GM19372 (cell line): ENCODE results near the gene MLXIPL.
A peak's percentile ranks its signal among the peaks of the same experiment; 100 is the strongest.
"Not testable (repeated sequence)": the region's sequence is repeated elsewhere in the genome, so short reads cannot be mapped to it uniquely, and the experiment has no call there.

Experiments
- ATAC-seq: cut with Tn5 transposase; IDR thresholded peaks from one replicate; pipeline ENCODE4 v1.9.1; 2021; ENCODE audit warnings: mild to moderate bottlenecking, low read depth, moderate library complexity; ENCODE audit not compliant: unreplicated experiment

Gene MLXIPL, protein sequence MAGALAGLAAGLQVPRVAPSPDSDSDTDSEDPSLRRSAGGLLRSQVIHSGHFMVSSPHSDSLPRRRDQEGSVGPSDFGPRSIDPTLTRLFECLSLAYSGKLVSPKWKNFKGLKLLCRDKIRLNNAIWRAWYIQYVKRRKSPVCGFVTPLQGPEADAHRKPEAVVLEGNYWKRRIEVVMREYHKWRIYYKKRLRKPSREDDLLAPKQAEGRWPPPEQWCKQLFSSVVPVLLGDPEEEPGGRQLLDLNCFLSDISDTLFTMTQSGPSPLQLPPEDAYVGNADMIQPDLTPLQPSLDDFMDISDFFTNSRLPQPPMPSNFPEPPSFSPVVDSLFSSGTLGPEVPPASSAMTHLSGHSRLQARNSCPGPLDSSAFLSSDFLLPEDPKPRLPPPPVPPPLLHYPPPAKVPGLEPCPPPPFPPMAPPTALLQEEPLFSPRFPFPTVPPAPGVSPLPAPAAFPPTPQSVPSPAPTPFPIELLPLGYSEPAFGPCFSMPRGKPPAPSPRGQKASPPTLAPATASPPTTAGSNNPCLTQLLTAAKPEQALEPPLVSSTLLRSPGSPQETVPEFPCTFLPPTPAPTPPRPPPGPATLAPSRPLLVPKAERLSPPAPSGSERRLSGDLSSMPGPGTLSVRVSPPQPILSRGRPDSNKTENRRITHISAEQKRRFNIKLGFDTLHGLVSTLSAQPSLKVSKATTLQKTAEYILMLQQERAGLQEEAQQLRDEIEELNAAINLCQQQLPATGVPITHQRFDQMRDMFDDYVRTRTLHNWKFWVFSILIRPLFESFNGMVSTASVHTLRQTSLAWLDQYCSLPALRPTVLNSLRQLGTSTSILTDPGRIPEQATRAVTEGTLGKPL

DNA sequence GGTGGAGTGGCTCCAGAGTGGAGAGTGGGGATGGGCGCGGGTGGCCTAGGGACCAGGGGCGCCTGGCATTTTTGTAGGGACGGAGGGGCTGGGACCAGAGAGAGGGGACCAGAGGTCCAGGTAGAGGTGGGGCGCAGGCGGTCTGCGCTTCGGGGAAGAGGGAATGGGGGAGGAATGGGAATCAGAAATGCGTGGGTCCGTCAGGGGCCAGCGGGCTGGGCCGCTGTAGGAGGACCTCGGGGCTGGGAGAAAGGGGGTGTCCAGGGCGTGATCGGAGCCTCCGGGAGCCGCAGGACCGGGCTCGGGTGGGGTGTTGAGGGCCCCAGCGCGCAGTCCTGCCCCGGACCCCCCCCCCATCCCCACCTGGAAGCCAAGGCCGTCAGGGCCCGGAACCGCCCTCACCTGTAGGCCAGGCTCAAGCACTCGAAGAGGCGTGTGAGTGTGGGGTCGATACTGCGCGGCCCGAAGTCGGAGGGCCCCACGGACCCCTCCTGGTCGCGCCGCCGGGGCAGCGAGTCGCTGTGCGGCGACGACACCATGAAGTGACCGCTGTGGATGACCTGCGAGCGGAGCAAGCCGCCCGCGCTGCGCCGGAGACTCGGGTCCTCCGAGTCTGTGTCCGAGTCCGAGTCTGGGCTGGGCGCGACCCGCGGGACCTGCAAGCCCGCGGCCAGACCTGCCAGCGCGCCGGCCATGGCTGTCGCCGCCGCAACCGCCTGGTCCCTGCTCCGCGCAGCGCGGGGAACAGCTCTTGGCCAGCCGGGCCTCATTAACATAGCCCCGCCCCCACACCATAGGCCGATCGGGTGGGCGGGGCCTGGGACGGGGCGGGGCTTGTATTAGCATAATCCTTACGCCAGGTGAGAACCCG lies at the start of gene MLXIPL:
Gene MLXIPL (minus strand): TSS at position 725 of the 871 bp plus-strand sequence. CDS start 30 bp downstream, at position 695.
- ATAC-seq: no peak

DNA sequence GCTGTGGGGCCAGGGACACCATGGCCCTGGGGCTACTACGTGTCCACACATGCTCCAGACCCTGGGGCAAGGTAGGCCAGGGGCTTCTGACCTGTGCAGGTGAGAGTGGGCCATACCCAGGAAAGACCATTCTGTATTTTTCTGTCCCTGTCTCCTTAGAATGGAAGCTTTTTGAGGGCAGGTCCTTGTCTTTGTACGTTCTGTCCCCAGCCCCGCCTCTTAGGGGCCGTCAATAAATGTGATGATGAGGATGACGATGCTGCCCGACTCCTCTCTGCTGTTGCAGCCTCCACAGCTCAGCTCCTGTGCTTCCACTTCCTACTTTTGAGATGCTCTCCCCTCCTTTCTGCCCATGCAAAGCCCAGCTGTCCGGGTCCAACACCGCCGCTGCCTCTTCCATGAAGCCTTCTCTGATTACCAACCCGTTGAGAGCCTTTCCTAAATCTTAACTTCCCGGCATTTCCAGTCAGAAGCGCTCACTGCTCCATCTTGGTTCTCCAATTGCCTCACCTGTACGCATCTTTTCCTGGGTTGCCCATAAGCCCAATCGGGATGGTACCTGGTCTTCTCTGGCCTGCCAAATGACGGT lies 47.6 kb upstream of the MLXIPL start:
- no peak for ATAC-seq

DNA sequence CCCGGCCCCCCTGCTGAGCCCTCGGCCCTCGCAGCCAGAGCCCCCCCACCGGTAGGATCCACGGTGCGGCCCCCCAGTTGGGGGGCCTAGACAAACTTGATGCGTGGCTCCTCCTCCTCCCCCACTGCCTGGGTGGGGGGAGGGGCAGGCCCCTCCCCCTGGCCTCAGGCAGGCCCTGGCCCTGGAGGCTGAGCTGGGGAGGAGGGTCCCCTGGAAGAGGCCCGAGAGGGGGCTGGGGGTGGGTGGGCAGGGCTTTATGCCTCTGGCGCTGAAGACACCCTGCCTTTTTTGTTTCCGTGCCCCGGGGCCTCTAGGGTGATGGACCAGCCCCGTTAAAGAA lies 47.0 kb upstream of the MLXIPL start:
- no peak for ATAC-seq

DNA sequence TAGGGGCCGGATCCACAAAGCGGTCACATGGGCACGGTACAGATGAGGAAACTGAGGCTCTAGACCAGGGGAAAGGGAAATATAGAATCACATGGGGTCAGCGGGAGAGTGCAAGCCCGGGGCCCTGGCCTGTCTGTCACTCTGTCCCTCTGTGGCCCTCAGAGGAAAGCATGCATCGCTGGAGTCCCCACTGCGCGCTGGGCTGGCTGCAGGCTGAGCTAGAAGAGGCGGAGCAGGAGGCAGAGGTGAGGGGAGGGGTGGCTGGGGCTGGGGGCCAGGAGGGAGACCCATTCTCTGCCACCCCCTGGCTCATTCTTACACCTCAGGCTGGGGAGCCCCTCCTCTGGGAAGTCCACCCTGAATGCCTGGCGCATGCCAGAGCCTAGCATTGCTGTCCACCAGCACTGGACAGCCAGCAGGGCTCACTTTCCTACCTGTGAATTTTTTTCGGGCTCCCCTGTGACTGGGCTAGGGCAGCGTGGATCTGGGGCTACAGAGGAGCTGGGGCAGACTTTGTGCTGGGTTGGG lies 45.6 kb upstream of the MLXIPL start:
- no peak for ATAC-seq

DNA sequence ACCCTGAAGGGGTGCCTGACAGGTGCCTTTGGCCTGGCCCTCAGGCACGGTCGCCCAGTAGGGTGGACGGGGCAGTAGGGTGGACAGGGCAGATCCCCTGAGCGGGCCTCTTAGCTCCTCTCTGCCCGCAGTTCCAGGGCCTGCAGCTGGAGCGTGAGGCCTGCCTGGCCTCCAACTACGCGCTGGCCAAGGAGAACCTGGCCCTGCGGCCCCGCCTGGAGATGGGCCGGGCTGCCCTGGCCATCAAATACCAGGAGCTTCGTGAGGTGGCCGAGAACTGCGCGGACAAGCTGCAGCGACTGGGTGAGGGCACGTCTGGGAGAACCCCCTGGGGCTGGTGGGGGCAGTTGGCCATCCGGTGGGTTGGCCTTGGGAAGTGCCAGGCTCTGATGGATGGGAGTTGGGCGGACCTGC lies 45.0 kb upstream of the MLXIPL start:
- ATAC-seq: no peak

DNA sequence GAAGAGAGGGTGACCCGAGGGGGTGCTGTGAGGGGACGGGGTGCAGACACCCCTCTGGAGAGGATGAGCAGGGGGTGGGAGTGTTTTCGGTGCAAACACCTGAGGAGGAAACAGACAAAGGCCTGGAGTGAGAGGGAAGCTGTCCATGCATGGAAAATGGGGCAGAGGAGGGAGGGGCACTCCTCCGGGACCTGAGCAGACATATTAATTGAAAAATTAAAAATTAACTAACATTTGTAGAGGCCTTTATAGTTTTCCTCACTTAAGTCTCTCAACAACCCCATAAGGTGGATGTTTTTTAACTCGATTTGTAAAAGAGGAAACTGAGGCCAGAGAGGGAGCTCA lies 44.5 kb upstream of the MLXIPL start:
- ATAC-seq: no peak

DNA sequence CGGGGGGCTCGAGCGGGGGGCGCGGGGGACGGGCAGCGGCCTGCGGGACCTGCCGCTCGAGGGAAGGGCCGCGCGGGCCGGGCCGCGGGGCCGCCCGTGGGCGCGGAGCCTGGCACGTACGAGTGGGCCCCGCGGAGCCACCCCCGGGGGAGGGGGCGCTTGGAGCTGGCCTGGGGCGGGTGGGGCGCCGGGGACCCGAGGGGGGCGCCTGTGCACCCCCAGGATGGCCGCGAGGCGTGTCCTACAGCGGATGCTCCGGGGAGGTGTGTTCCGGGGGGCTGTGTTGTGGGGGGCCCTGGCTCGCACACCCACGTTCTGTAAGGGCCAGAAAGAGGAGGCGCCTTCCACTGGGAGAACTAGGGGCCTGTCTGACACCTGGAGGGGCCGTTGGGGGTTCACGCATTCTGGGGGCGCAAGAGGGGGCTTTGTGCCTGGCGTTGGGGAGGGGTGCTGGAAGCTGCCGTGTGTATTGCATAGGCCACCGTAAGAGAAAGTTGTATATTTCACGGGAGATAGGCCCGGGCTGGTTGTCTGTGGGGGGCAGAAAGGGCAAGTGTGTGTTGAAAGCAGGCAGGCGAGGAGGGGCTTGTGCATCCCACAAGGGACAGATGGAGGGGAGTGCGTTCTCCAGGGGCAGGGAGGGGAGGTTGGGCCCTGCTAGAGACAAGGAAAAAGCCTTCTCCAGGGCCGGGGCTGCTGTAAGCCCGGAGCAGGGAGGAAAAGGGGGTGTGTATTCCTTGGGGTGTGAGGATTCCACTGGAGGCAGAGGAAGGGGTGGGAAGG lies 44.0 kb upstream of the MLXIPL start:
- no peak for ATAC-seq

DNA sequence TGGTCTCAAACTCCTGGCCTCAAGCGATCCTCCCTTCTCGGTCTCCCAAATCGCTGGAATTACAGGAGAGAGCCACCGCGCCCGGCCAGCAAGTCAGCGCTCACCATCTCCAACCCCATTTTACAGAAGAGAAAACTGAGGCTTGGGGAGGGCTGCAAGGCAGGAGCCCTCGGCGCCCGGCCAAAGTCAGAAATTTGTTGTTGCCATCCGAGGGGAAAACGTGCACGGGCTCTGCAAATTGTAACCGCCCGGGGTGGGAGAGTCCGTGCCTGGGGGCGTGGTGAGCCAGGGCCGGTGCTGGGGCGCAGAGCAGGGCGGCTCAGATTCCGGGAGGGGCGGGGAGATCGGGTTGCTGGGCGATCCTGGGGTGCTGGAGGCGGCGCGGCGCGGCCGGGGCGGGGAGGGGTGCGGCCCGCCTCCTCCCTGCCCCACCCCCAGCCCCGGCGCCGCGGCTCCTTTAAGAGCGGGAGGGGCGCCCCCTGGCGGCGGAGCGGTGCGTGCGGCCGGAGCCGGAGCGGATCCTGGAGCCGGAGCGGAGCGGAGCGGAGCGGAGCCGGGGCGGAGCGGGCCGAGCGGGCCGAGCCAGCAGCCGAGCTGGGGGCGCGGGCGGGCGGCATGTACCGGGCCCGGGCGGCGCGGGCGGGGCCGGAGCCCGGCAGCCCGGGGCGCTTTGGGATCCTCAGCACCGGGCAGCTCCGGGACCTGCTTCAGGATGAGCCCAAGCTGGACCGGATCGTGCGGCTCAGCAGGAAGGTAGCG lies 43.2 kb upstream of the MLXIPL start, which contains the start of gene VPS37D:
Gene VPS37D (plus strand): TSS at position 488 of the 759 bp plus-strand sequence. CDS start 128 bp downstream, at position 616.
- peak; percentile 96 for ATAC-seq

DNA sequence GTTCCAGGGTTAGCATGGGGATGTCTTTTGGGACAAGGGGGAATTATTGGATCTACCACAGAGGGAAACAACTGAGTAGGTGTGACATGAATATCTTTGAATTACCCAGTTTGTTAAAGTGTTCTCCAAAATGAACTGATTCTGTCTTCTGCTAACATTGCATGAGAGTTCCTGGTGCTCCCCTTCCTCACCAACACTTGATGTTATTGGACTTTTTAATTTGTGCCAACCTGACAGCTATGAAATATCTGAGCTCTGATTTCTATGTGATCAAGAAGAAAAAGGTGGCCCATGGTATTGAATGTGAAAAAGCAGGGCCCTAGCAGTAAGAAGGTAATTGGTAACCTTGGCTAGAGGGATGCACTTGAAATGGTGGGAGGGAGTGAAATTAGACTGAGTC lies 38.7 kb upstream of the MLXIPL start:
- no peak for ATAC-seq

DNA sequence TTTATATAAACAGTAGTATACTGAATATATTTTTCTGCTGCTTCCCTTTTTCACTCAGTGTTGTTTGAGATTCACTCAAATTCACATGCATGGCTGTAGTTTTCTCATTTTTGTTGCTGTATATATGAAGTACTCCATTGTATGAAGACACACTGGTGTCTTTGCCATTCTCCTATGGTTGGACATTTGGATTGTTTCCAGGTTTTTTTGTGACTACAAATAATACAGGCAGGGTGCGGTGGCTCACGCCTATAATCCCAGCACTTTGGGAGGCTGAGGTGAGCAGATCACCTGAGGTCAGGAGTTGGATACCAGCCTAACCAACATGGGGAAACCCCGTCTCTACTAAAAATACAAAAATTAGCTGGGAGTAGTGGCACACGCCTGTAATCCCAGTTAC lies 36.3 kb upstream of the MLXIPL start:
- ATAC-seq: not testable (repeated sequence)

DNA sequence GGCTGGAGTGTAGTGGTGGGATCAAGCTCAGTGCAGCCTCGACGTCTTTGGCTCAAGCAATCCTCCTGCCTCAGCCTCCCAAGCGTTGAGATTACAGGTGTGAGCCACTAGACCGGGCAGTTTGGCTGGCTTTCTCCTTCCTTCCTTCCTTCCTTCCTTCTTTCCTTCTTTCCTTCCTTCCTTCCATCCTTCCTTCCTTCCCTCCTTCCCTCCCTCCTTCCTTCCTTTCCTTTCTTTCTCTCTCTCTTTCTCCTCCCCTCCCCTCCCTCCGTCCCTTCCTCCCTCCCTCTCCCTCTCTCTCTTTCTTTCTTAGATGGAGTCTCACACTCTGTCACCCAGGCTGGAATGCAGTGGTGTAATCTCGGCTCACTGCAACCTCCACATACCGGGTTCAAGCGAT lies 35.7 kb upstream of the MLXIPL start:
- no peak for ATAC-seq

DNA sequence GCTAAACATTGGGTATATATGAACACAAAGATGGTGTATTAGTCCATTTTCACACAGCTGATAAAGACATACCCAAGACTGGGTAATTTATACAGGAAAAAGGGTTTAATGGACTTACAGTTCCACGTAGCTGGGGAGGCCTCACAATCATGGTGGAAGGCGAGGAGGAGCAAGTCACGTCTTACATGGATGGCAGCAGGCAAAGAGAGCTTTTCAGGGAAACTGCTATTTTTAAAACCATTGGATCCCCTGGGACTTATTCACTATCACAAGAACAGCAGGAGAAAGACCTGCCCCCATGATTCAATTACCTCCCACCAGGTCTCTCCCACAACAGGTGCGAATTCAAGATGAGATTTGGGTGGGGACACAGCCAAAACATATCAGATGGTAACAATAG lies 31.0 kb upstream of the MLXIPL start:
- not testable (repeated sequence) for ATAC-seq

DNA sequence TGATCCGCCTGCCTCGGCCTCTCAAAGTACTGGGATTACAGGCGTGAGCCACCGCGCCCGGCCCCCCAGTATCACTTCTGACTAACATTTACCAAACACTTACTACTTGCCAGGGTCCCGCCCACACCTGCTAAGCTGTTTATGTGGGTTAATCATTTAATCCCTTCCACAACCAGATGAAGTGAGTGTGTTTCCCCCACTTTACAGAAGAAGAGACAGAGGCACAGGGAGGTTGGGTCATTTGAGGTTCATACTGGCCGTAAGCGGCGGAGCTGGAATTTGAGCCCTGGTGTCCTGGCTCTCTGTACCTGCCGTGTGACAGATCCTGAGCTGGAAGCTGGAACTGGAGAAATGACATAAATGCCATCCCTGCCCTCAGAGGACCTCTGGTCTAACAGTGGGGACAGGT lies 28.2 kb upstream of the MLXIPL start:
- no peak for ATAC-seq

DNA sequence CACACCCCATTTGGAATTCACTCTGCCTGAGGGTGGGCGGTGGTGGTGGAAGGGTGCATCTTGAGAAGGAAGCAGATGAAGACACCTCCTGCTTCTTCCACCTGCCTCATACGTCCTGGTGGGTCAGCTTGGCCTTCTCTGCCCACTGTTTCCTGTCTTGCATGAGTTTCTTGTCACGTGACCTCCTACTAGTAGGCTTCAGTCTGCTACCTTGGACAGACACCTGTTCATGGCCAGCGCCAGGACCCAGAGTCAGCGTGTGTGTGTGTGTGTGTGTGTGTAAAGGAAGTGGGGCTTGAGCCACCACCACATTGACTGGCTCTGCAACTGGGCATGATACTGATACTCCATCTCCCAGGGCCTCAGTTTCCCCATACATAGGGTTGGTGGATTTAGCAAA lies 26.2 kb upstream of the MLXIPL start:
- no peak for ATAC-seq

DNA sequence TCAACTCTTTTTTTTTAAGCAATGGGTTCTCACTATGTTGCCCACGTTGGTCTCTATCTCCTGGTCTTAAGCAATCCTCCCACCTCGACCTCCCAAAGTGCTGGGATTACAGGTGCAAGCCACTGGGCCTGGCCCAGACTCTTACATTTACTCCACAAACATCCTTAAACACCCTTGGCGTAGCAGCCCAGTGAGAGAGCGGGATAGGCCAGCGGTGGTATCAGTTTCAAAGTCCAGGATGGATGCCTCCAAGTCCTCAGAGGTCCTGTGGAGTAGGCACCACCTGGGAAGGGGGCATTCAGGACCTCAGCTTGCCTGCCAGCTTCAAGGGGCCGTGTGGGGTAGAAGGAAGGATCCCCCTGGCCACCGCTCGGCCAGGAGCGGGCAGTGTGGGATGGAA lies 25.3 kb upstream of the MLXIPL start:
- ATAC-seq: no peak

DNA sequence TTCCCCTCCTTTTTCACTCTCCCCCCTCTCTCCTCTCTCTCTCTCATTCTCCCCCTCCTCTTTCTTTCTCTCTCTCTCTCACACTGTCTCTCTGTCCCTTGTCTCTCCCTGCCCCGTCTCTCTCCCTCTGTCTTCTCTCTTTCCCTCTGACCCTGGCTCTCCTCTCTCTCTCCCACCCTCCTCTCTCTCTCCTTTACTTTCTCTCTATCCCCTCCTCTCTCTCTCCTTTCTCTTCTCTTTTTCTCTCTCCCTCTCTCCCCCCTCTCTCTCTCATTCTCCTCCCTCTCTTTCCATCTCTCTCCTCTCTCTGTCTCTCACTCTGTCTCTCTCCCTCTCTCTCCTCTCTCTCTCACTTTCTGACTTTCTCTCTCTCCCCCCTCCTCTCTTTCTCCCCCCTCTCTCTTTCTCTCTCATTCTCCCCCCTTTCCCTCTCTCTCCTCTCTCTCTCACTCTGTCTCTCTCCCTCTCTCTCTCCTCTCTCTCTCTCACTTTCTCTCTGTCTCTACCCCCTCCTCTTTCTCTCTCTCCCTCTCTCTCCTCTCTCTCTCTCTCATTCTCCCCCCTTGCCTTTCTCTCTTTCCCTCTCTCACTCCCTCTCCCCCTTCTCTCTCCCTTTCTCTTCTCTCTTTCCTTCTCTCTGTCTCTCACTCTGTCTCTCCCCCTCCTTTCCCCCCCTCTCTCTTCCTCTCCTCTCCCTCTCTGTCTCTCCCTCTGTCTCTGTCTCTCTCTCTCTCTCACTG lies 24.4 kb upstream of the MLXIPL start:
- ATAC-seq: no peak

DNA sequence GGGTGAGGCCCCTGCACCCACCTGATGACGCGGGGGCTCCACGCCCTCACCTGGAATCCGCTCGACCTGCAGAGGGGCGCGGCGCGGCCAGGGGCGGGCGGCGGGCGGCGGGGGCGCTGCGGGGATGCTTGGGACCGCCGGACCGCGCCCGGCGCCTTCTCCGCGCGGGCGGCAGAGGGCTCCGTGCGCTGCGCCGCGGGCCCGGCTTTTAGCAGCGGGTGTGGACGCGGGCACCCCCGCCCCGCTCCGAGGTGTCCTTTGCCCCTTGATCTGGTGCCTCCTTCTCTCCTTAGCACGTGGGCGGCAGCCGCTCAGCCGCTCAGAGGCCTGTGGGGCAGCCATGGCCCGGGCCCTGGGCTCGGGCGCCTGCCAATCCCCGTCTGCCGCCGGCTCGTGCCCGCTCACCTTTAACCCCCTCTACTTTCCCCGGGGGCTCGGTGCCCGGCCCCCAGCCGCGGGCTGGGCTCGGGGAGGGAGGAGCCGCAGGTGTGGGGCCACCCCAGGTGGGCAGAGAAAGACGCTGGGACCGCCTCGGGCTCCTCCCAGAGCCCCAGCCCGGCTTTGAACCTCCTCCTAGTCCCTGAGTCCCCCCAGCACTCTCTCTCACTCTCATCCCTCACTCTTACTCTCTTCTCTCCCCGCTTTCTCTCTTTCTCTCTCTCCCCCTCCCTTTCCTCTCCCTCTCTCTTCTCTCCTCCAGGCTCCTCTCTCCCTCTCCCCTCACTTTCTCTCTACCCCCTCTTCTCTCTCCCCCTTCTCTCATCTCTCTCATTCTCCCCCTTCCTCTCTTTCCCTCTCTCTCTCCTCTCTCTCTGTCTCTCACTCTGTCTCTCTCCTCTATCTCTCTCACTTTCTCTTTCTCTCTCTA lies 23.6 kb upstream of the MLXIPL start:
- ATAC-seq: no peak
